AG04449 (cell line): ENCODE data around the gene RALB.

Source experiments
- CTCF ChIA-PET: fragments of 350-600 bp; formaldehyde crosslinking; extraction: SDS; loops from one replicate; lab custom pipeline; 2021; ENCODE audit warnings: antibody characterized with exemption; lab: Yijun Ruan, JAX
- POLR2A ChIA-PET: fragments of 400-600, 350-600 bp; formaldehyde crosslinking; extraction: SDS; loops from one replicate; lab custom pipeline; 2020; ENCODE audit warnings: antibody characterized with exemption, inconsistent platforms; lab: Yijun Ruan, JAX
- DNase-seq: peaks from one replicate; pipeline ENCODE4 v3.0.0-alpha.2; 2010; ENCODE audit warnings: low read depth, low spot score
- H3K4me3 ChIP-seq: 2 replicates; pipeline ENCODE4 v1.5.1; 2011; ENCODE audit warnings: low read depth, mild to moderate bottlenecking, control low read depth, low read length
- CTCF ChIP-seq: IDR thresholded peaks from one replicate; pipeline ENCODE4 v1.5.1; 2011; ENCODE audit warnings: mild to moderate bottlenecking, moderate library complexity, low read length, control low read depth, inconsistent platforms; ENCODE audit not compliant: insufficient read depth; ENCODE audit errors: missing control alignments

RALB gene

GRCh38 chr2:120312076-120312475 is 59.4 kb downstream of the RALB start:
- TF ChIP-seq CTCF = no peak
- ChIA-PET CTCF (interaction anchor here (0.6 to 12.0 kb wide), 24 partner anchors 11 to 674 kb away, joined by 3 to 202 read pairs (median 5); no protein-coding TSS in a partner anchor), POLR2A (no interaction called here)
- no peak overlapping the region for H3K4me3 ChIP-seq
- no peak for DNase-seq

DNA sequence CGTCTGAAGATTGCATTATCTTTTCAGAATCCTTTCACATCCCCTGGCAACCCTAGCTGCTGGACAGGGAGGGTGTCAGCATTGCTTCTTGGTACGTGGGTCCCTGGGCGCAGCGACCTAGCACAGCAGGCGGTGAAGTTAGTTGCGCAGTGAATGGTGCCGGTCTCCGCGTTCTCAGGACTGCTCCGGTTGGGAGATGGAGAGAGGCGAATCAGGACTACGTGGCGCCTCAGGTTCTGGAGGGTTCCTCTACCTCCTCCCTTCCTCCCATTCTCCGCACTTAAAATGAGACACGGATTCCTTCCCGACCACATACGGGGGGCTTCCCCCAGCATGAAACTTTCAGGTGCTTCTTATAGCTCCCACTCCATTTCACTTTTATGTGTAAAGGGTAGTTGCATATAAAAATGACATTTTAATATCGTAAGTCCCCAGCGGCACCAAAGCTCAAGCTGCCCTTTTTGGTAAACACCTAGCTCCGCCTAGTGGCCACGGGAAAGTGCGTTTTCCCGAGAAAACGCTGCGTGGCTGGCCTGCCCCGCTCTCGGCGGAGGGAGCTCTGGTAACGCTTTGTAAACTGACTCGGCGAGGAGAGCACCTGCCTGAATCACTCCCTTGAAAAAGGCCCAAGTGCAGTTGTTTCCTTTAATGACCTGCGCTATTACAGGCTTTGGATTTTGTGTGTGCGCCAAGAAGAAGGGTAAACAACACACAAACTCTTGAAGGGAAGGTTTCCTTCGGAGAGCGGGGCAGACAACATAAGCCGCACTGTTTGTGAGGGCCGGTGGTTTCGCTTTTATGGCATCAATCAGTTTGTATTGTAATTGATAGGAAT is 60.4 kb downstream of the RALB start:
- peak overlapping the region; percentile 63 for H3K4me3 ChIP-seq
- ChIA-PET CTCF (interaction anchor here (0.7 to 12.0 kb wide), 58 partner anchors 10 to 769 kb away, joined by 3 to 202 read pairs (median 4); partner anchors contain the start of genes RALB and TMEM185B), POLR2A (interaction anchor here (0.9 to 1.0 kb wide), 2 partner anchors 61 to 109 kb away, joined by 3 to 4 read pairs; partner anchors contain the start of gene RALB)
- TF ChIP-seq CTCF = peak; percentile 94
- no peak for DNase-seq

DNA sequence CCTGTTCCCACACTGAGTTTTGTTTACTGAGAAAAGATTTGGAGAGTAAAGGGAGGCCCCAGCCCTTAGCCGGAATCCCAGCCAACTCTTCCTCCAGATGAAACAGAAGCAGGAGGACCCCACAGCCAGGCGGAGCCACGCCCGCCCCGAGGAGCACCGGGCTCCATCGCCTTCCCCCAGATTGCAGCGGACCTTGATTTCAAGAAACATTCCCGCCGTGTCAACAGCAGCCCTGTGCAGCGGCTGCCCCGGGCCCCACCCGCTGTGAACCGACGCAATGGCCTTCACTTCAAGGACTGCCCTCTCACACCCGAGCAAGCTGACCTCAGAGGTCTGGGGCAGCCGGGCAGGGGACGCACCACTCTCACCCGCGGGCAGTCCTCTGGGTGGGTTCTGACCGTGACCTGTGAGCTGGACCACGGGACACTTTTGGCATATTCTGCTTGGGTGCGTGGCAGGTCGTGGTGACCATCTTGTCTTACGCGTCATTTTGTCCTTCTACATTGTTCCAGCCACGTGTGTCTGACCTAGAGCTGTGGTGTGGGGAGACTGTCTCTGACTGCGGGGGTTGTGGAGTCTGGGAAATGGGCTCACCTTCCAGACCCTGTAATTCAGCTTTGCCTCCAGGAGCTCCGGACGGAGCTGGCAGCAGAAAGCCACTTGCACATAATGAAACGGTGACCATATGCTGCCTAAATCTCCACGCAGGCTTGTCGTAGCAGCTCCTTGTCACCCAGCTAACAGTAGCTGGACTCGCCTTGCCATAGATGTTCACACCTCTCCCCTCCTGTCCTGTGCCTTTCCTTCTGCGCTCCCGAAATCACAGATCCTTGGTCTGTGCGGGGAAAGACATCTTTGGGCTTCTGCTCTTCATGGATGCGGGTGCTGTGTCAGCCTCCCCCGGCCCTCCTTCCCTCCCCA is 61.3 kb downstream of the RALB start:
- peak overlapping the region; percentile 63 for H3K4me3 ChIP-seq
- no peak for DNase-seq
- CTCF ChIA-PET = interaction anchor here (0.7 to 12.0 kb wide), 61 partner anchors 9 to 768 kb away, joined by 3 to 202 read pairs (median 4); partner anchors contain the start of genes RALB and TMEM185B
- POLR2A ChIA-PET = interaction anchor here (0.6 to 1.0 kb wide), 3 partner anchors 62 to 110 kb away, joined by 3 to 4 read pairs (median 3); partner anchors contain the start of gene RALB
- TF ChIP-seq CTCF = no peak

DNA sequence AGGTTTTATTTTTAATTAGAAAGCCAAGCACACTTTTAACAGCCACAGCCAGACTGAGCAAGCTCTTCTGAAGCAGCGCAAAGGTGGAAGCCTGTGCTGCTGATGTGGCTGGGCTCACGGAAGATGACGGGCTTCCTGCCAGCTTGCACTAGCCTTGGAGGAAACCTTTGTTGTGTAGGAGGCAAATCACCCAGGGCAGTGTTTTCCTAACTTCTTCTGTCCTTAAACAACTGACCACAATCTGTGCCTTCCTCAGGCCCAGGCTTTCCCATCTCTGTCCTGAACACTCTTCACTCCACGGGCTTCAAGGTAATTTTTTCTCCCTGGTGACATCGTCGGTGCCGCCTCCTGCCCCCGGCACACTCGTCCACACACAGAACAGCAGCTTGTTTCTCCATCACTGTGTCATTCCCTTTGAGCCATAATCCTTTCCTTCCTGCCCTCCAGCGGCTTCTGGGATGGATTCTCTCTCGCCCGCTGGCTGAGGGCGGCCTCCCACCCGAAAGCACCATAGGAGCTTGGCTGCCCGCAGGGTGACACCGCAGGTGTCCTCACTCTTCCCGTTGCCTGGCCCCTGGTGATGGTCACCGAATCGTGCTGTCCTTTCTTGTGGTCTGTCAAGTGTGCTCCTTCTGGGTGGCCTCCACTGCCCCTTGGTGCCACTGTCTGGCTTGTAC is 62.2 kb downstream of the RALB start:
- ChIA-PET POLR2A (interaction anchor here (0.6 kb wide), 1 partner anchor 63 kb away, joined by 3 read pairs; no protein-coding TSS in a partner anchor), CTCF (interaction anchor here (0.6 to 12.0 kb wide), 17 partner anchors 9 to 760 kb away, joined by 3 to 202 read pairs (median 4); no protein-coding TSS in a partner anchor)
- no peak overlapping the region for H3K4me3 ChIP-seq
- DNase-seq = no peak
- no peak for TF ChIP-seq CTCF

GRCh38 chr2:120315367-120316033 is 62.8 kb downstream of the RALB start:
- no peak for TF ChIP-seq CTCF
- ChIA-PET POLR2A (no interaction called here), CTCF (interaction anchor here (1.2 to 12.0 kb wide), 9 partner anchors 8 to 675 kb away, joined by 3 to 202 read pairs (median 6); no protein-coding TSS in a partner anchor)
- no peak for DNase-seq
- H3K4me3 ChIP-seq = no peak overlapping the region
